WTC11 (cell line): ENCODE results near the gene MYO18B. TPM values are rescaled to one million over a fixed set of nuclear protein-coding genes. Genes with fewer than 3 reads are reported as not detected.

Experiments
- JUN ChIP-seq: sonication (generic); formaldehyde crosslinking; IDR thresholded peaks from 2 replicates; pipeline ENCODE4 v1.8.0; 2023; ENCODE audit warnings: mild to moderate bottlenecking, missing genetic modification reagents
- SMAD3 ChIP-seq: sonication (generic); formaldehyde crosslinking; IDR thresholded peaks from 2 replicates; pipeline ENCODE4 v1.8.0; 2022; ENCODE audit warnings: missing genetic modification reagents, mild to moderate bottlenecking, borderline replicate concordance
- ZNF396 ChIP-seq: fragments of 250-450 bp; sonication (Bioruptor Pico); IDR thresholded peaks from 2 replicates; pipeline ENCODE4 v1.8.0; 2021; ENCODE audit warnings: mild to moderate bottlenecking, moderate library complexity, borderline replicate concordance
- total RNA-seq: library from RNA; stranded (reverse); gene quantifications from 3 replicates; pipeline ENCODE4 v1.2.3, GENCODE V29; 2021
- TF ChIP-seq, protein P1 (sequence below): sonication (generic); formaldehyde crosslinking; IDR thresholded peaks from 2 replicates; pipeline ENCODE4 v1.8.0; 2022; ENCODE audit warnings: mild to moderate bottlenecking, missing genetic modification reagents
- TF ChIP-seq, protein P2 (sequence below): fragments of 250-450 bp; sonication (Bioruptor Pico); IDR thresholded peaks from 2 replicates; pipeline ENCODE4 v1.9.0; 2021; ENCODE audit warnings: mild to moderate bottlenecking
- TF ChIP-seq, protein P3 (sequence below): fragments of 250-450 bp; sonication (Bioruptor Pico); IDR thresholded peaks from 2 replicates; pipeline ENCODE4 v1.9.0; 2021; ENCODE audit warnings: mild to moderate bottlenecking, borderline replicate concordance
- TF ChIP-seq, protein P4 (sequence below): sonication (generic); formaldehyde crosslinking; conservative IDR thresholded peaks from 2 replicates; pipeline ENCODE4 v1.8.1; 2022; ENCODE audit warnings: mild to moderate bottlenecking, missing genetic modification reagents
- TF ChIP-seq, protein P5 (sequence below): sonication (generic); formaldehyde crosslinking; IDR thresholded peaks from 2 replicates; pipeline ENCODE4 v1.8.1; 2022; ENCODE audit warnings: mild to moderate bottlenecking, missing genetic modification reagents, moderate library complexity, borderline replicate concordance
- TF ChIP-seq, protein P6 (sequence below): sonication (generic); formaldehyde crosslinking; IDR thresholded peaks from 2 replicates; pipeline ENCODE4 v1.8.1; 2023; ENCODE audit warnings: mild to moderate bottlenecking, moderate library complexity, missing genetic modification reagents
- TF ChIP-seq, protein P7 (sequence below): sonication (generic); formaldehyde crosslinking; IDR thresholded peaks from 2 replicates; pipeline ENCODE4 v1.8.0; 2022; ENCODE audit warnings: missing genetic modification reagents

The MYO18B gene
- total RNA-seq, 1 experiment from 2014 or later: 0.96 TPM

DNA sequence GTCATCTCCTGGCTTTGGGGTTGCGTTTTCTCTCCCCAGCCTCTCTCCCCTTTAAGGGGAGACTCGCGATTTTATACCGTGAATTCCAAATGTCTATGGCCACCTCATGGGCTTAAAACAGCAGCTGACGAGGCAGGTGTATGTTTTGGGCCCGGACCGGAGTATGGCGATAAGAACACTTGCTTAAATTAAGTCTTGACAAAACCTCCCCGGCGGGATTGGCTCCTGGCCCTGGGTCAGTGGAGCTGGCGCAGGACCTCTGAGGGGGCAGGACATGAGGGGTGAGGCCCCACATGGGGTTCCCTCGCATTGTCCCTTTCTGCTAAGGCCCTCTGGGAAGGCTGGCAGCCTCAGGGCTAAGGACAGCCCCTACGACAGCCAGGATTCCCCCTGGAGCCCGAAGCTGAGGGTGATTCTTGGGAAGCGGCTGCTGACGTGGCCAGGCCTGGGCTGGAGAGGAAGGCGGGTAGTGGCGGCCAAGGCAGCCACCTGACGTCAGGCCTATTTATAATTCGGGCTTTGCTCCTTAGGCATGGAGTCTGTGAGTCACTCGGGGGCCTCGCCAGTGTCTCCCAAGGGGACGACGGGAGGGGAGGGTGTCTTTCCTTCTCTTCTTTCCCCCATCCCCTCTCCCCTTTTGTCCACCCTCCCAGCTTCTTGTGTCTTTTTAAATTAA lies 12.7 kb downstream of the MYO18B start (continued):
- TF ChIP-seq, protein P1, sequence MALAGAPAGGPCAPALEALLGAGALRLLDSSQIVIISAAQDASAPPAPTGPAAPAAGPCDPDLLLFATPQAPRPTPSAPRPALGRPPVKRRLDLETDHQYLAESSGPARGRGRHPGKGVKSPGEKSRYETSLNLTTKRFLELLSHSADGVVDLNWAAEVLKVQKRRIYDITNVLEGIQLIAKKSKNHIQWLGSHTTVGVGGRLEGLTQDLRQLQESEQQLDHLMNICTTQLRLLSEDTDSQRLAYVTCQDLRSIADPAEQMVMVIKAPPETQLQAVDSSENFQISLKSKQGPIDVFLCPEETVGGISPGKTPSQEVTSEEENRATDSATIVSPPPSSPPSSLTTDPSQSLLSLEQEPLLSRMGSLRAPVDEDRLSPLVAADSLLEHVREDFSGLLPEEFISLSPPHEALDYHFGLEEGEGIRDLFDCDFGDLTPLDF (CRISPR knock-in tag): no peak
- TF ChIP-seq, protein P2, sequence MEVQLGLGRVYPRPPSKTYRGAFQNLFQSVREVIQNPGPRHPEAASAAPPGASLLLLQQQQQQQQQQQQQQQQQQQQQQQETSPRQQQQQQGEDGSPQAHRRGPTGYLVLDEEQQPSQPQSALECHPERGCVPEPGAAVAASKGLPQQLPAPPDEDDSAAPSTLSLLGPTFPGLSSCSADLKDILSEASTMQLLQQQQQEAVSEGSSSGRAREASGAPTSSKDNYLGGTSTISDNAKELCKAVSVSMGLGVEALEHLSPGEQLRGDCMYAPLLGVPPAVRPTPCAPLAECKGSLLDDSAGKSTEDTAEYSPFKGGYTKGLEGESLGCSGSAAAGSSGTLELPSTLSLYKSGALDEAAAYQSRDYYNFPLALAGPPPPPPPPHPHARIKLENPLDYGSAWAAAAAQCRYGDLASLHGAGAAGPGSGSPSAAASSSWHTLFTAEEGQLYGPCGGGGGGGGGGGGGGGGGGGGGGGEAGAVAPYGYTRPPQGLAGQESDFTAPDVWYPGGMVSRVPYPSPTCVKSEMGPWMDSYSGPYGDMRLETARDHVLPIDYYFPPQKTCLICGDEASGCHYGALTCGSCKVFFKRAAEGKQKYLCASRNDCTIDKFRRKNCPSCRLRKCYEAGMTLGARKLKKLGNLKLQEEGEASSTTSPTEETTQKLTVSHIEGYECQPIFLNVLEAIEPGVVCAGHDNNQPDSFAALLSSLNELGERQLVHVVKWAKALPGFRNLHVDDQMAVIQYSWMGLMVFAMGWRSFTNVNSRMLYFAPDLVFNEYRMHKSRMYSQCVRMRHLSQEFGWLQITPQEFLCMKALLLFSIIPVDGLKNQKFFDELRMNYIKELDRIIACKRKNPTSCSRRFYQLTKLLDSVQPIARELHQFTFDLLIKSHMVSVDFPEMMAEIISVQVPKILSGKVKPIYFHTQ (CRISPR knock-in tag): no peak
- TF ChIP-seq, protein P3, sequence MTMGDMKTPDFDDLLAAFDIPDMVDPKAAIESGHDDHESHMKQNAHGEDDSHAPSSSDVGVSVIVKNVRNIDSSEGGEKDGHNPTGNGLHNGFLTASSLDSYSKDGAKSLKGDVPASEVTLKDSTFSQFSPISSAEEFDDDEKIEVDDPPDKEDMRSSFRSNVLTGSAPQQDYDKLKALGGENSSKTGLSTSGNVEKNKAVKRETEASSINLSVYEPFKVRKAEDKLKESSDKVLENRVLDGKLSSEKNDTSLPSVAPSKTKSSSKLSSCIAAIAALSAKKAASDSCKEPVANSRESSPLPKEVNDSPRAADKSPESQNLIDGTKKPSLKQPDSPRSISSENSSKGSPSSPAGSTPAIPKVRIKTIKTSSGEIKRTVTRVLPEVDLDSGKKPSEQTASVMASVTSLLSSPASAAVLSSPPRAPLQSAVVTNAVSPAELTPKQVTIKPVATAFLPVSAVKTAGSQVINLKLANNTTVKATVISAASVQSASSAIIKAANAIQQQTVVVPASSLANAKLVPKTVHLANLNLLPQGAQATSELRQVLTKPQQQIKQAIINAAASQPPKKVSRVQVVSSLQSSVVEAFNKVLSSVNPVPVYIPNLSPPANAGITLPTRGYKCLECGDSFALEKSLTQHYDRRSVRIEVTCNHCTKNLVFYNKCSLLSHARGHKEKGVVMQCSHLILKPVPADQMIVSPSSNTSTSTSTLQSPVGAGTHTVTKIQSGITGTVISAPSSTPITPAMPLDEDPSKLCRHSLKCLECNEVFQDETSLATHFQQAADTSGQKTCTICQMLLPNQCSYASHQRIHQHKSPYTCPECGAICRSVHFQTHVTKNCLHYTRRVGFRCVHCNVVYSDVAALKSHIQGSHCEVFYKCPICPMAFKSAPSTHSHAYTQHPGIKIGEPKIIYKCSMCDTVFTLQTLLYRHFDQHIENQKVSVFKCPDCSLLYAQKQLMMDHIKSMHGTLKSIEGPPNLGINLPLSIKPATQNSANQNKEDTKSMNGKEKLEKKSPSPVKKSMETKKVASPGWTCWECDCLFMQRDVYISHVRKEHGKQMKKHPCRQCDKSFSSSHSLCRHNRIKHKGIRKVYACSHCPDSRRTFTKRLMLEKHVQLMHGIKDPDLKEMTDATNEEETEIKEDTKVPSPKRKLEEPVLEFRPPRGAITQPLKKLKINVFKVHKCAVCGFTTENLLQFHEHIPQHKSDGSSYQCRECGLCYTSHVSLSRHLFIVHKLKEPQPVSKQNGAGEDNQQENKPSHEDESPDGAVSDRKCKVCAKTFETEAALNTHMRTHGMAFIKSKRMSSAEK (CRISPR knock-in tag): no peak
- TF ChIP-seq, protein P4, sequence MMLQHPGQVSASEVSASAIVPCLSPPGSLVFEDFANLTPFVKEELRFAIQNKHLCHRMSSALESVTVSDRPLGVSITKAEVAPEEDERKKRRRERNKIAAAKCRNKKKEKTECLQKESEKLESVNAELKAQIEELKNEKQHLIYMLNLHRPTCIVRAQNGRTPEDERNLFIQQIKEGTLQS: no peak
- TF ChIP-seq, protein P5, sequence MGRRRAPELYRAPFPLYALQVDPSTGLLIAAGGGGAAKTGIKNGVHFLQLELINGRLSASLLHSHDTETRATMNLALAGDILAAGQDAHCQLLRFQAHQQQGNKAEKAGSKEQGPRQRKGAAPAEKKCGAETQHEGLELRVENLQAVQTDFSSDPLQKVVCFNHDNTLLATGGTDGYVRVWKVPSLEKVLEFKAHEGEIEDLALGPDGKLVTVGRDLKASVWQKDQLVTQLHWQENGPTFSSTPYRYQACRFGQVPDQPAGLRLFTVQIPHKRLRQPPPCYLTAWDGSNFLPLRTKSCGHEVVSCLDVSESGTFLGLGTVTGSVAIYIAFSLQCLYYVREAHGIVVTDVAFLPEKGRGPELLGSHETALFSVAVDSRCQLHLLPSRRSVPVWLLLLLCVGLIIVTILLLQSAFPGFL (CRISPR knock-in tag): no peak
- TF ChIP-seq SMAD3 (CRISPR knock-in tag): no peak
- TF ChIP-seq, protein P6, sequence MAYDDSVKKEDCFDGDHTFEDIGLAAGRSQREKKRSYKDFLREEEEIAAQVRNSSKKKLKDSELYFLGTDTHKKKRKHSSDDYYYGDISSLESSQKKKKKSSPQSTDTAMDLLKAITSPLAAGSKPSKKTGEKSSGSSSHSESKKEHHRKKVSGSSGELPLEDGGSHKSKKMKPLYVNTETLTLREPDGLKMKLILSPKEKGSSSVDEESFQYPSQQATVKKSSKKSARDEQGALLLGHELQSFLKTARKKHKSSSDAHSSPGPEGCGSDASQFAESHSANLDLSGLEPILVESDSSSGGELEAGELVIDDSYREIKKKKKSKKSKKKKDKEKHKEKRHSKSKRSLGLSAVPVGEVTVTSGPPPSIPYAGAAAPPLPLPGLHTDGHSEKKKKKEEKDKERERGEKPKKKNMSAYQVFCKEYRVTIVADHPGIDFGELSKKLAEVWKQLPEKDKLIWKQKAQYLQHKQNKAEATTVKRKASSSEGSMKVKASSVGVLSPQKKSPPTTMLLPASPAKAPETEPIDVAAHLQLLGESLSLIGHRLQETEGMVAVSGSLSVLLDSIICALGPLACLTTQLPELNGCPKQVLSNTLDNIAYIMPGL (CRISPR knock-in tag): no peak
- no peak for TF ChIP-seq ZNF396
- TF ChIP-seq, protein P7, sequence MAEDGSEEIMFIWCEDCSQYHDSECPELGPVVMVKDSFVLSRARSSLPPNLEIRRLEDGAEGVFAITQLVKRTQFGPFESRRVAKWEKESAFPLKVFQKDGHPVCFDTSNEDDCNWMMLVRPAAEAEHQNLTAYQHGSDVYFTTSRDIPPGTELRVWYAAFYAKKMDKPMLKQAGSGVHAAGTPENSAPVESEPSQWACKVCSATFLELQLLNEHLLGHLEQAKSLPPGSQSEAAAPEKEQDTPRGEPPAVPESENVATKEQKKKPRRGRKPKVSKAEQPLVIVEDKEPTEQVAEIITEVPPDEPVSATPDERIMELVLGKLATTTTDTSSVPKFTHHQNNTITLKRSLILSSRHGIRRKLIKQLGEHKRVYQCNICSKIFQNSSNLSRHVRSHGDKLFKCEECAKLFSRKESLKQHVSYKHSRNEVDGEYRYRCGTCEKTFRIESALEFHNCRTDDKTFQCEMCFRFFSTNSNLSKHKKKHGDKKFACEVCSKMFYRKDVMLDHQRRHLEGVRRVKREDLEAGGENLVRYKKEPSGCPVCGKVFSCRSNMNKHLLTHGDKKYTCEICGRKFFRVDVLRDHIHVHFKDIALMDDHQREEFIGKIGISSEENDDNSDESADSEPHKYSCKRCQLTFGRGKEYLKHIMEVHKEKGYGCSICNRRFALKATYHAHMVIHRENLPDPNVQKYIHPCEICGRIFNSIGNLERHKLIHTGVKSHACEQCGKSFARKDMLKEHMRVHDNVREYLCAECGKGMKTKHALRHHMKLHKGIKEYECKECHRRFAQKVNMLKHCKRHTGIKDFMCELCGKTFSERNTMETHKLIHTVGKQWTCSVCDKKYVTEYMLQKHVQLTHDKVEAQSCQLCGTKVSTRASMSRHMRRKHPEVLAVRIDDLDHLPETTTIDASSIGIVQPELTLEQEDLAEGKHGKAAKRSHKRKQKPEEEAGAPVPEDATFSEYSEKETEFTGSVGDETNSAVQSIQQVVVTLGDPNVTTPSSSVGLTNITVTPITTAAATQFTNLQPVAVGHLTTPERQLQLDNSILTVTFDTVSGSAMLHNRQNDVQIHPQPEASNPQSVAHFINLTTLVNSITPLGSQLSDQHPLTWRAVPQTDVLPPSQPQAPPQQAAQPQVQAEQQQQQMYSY (CRISPR knock-in tag): no peak
- no peak for TF ChIP-seq JUN
